Measurements from ENCODE around the gene SLC6A12.
"Not testable (repeated sequence)": the region's sequence is repeated elsewhere in the genome, so short reads cannot be mapped to it uniquely, and the experiment has no call there.

GRCh38 chr12:187986-188909 is 25.7 kb downstream of the SLC6A12 start:
- TF ChIP-seq, protein P1, sequence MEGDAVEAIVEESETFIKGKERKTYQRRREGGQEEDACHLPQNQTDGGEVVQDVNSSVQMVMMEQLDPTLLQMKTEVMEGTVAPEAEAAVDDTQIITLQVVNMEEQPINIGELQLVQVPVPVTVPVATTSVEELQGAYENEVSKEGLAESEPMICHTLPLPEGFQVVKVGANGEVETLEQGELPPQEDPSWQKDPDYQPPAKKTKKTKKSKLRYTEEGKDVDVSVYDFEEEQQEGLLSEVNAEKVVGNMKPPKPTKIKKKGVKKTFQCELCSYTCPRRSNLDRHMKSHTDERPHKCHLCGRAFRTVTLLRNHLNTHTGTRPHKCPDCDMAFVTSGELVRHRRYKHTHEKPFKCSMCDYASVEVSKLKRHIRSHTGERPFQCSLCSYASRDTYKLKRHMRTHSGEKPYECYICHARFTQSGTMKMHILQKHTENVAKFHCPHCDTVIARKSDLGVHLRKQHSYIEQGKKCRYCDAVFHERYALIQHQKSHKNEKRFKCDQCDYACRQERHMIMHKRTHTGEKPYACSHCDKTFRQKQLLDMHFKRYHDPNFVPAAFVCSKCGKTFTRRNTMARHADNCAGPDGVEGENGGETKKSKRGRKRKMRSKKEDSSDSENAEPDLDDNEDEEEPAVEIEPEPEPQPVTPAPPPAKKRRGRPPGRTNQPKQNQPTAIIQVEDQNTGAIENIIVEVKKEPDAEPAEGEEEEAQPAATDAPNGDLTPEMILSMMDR (IDR thresholded peaks at IDR 0.05; ENCODE audit: extremely low read depth in 1 of 2, insufficient read depth in 1 of 2, low read depth in 1 of 2, low read length in 2 of 2), result not testable (repeated sequence)
- not testable (repeated sequence) for TF ChIP-seq JUN (IDR thresholded peaks at IDR 0.05; ENCODE audit: borderline replicate concordance, insufficient read depth, insufficient read length, low read depth); POLR2A (IDR thresholded peaks at IDR 0.05; ENCODE audit: low read depth, low read length)
- TF ChIP-seq, protein P2, sequence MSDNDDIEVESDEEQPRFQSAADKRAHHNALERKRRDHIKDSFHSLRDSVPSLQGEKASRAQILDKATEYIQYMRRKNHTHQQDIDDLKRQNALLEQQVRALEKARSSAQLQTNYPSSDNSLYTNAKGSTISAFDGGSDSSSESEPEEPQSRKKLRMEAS (IDR thresholded peaks at IDR 0.05; ENCODE audit: insufficient read depth, insufficient read length), result not testable (repeated sequence)

All from endothelial cell of umbilical vein (primary cell).